ENCODE data around the gene ENTPD3. TPM values are rescaled to one million over a fixed set of nuclear protein-coding genes. Genes with fewer than 3 reads are reported as not detected.

Gene ENTPD3
- total RNA-seq, 1 experiment from 2014 or later = 6.0 TPM

GRCh38 chr3:40366203-40367162 lies 20.5 kb upstream of the ENTPD3 start:
- no peak overlapping the region for H2AFZ ChIP-seq (ENCODE audit: low read length)
- no peaks in the 10 kb centered on the region for H3K4me1 ChIP-seq (ENCODE audit: insufficient read depth, low read length)
- no peaks in the 10 kb centered on the region for H3F3A ChIP-seq (ENCODE audit: low read length, unreplicated experiment)
- no TSS peak for BruUV-seq (replicated peaks)
- ChIA-PET POLR2A (ENCODE audit: unreplicated experiment) (no interaction called here), CTCF (no interaction called here)
- no peak overlapping the region for H3K27ac ChIP-seq (ENCODE audit: low read length)
- no peaks in the 10 kb centered on the region for H3K9me2 ChIP-seq (replicated peaks; ENCODE audit: low read length)
- no peaks in the 10 kb centered on the region for H3K36me3 ChIP-seq (ENCODE audit: low read depth, low read length)
- H3K9me3 ChIP-seq (ENCODE audit: low read length) = no peaks in the 10 kb centered on the region
- H3K79me2 ChIP-seq (ENCODE audit: low read length) = no peaks in the 10 kb centered on the region
- peak; percentile 31 for ATAC-seq
- H3K9ac ChIP-seq (ENCODE audit: low read length) = no peak overlapping the region
- peak; percentile 28 for DNase-seq
- H3K4me2 ChIP-seq (ENCODE audit: low read length) = no peak overlapping the region
- H4K20me1 ChIP-seq (ENCODE audit: low read length) = no peaks in the 10 kb centered on the region
- no peak overlapping the region for H3K4me3 ChIP-seq (ENCODE audit: low read length)
- intact Hi-C loops (cut with micrococcal nuclease) = no loop called here
- no peak for TF ChIP-seq CTCF (conservative IDR thresholded peaks at IDR 0.05; ENCODE audit: low read depth, low read length)
- no peak for TF ChIP-seq EZH2phosphoT487 (IDR thresholded peaks at IDR 0.05; ENCODE audit: borderline replicate concordance, low read length)
- no peak for TF ChIP-seq EZH2 (IDR thresholded peaks at IDR 0.05; ENCODE audit: low read length, unreplicated experiment)
- peaks cover 24% of the 10 kb centered on the region; the same call in 1 of the 2 replicates for H3K27me3 ChIP-seq (ENCODE audit: low read length)

- intact Hi-C loops (cut with micrococcal nuclease) = no loop called here
Observed at GRCh38 chr3:40369716-40370115, 17.3 kb upstream of the ENTPD3 start.

More at GRCh38 chr3:40369716-40370115, 17.3 kb upstream of the ENTPD3 start:
- Histone ChIP-seq H3K4me2 (ENCODE audit: low read length) (no peak overlapping the region), H3F3A (ENCODE audit: low read length, unreplicated experiment) (no peaks in the 10 kb centered on the region), H3K79me2 (ENCODE audit: low read length) (no peaks in the 10 kb centered on the region), H3K4me3 (ENCODE audit: low read length) (no peak overlapping the region), H3K4me1 (ENCODE audit: insufficient read depth, low read length) (no peaks in the 10 kb centered on the region), H2AFZ (ENCODE audit: low read length) (no peak overlapping the region), H3K9me2 (replicated peaks; ENCODE audit: low read length) (no peaks in the 10 kb centered on the region), H3K9ac (ENCODE audit: low read length) (no peak overlapping the region), H3K27me3 (ENCODE audit: low read length) (peaks cover 20% of the 10 kb centered on the region; the same call in 1 of the 2 replicates), H4K20me1 (ENCODE audit: low read length) (no peaks in the 10 kb centered on the region), H3K27ac (ENCODE audit: low read length) (no peak overlapping the region), H3K9me3 (ENCODE audit: low read length) (no peaks in the 10 kb centered on the region), H3K36me3 (ENCODE audit: low read depth, low read length) (no peaks in the 10 kb centered on the region)
- ChIA-PET CTCF (no interaction called here), POLR2A (ENCODE audit: unreplicated experiment) (no interaction called here)
- no peak for TF ChIP-seq EZH2phosphoT487 (IDR thresholded peaks at IDR 0.05; ENCODE audit: borderline replicate concordance, low read length)
- TF ChIP-seq EZH2 (IDR thresholded peaks at IDR 0.05; ENCODE audit: low read length, unreplicated experiment) = no peak
- no peak for TF ChIP-seq CTCF (conservative IDR thresholded peaks at IDR 0.05; ENCODE audit: low read depth, low read length)
- DNase-seq (no peak), ATAC-seq (no peak)
- BruUV-seq (replicated peaks) = no TSS peak
